ENCODE data around the gene PRPS1. TPM values are rescaled to one million over a fixed set of nuclear protein-coding genes. Genes with fewer than 3 reads are reported as not detected.
"Not testable (repeated sequence)": the region's sequence is repeated elsewhere in the genome, so short reads cannot be mapped to it uniquely, and the experiment has no call there.

PRPS1 gene
- polyA plus RNA-seq, 6 donors from 2014 or later: 49.4 to 74.9 (median 53.8) TPM

DNA sequence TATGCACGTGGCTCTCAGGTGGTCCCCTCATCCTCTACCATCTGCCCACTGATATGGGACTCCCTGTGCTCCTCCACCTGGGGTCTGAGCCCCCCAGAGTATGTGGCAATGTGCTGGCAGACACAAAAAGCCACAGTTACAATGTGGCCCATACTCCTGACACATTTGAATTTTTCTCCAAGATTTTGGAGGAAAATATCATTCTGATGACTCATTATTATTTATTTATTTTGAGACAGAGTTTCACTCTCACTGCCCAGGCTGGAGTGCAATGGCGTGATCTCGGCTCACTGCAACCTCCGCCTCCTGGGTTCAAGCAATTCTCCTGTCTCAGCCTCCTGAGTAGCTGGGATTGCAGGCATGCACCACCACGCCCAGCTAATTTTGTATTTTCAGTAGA is 19.2 kb upstream of the PRPS1 start:
- H3K4me3 Mint-ChIP-seq: peak overlapping the region in 1 of 8 donors; percentile 34
- not testable (repeated sequence) for H3K27ac Mint-ChIP-seq; H3K27me3 Mint-ChIP-seq; H3K36me3 Mint-ChIP-seq; DNase-seq; H3K9me3 Mint-ChIP-seq; H3K4me1 Mint-ChIP-seq; ATAC-seq (ENCODE audit: low read depth in 2 of 2)

DNA sequence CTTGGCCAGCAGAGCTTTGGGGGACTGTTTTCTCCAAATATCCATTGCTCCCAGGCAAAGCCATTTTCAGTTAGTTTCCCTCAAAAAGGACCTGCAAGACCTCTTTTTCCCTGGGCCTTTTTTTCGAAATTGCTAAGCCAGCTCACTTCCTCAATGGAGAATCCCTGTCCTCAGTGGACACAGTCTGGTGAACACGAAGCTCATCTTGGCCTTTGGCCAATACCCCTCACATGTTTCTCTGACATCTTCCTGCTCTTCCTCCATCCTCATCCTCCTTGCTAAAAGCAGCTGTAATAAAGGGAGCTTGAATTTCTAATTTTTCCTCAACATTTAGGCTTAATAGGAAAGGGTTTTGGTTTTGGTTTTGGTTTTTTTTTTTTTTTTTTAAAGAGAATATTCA is 17.6 kb upstream of the PRPS1 start:
- Mint-ChIP-seq H3K9me3 (peaks cover 0 to 2% (median 0%) of the 10 kb centered on the region in 7 donors), H3K4me1 (no peaks in the 10 kb centered on the region), H3K27me3 (peaks cover 0 to 2% (median 0%) of the 10 kb centered on the region in 3 donors), H3K4me3 (no peak overlapping the region), H3K36me3 (no peaks in the 10 kb centered on the region), H3K27ac (no peak overlapping the region)
- ATAC-seq (ENCODE audit: low read depth in 2 of 2) (no peak), DNase-seq (no peak)

DNA sequence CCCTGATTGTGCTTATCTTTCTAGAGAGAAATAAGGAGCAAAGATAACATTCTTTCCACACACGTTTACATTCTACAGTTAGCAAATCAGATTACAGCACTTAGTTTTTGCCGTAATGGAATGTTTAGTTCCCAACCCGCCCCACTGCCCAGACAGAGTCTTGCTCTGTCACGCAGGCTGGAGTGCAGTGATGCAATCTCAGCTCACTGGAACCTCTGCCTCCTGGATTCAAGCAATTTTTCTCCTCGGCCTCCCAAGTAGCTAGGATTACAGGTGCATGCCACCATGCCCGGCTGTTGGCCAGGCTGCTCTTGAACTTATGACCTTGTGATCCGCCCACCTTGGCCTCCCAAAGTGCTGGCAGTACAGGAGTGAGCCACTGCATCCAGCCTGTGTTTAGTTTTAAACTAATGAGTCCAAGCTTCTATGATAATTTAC is 8.4 kb upstream of the PRPS1 start:
- Mint-ChIP-seq H3K4me1 (no peaks in the 10 kb centered on the region), H3K27ac (no peak overlapping the region), H3K4me3 (no peak overlapping the region), H3K36me3 (no peaks in the 10 kb centered on the region), H3K27me3 (peaks cover 3 to 12% (median 5%) of the 10 kb centered on the region in 3 donors), H3K9me3 (peaks cover 0 to 7% (median 2%) of the 10 kb centered on the region in 7 donors)
- no peak for ATAC-seq (ENCODE audit: low read depth in 2 of 2)
- no peak for DNase-seq

DNA sequence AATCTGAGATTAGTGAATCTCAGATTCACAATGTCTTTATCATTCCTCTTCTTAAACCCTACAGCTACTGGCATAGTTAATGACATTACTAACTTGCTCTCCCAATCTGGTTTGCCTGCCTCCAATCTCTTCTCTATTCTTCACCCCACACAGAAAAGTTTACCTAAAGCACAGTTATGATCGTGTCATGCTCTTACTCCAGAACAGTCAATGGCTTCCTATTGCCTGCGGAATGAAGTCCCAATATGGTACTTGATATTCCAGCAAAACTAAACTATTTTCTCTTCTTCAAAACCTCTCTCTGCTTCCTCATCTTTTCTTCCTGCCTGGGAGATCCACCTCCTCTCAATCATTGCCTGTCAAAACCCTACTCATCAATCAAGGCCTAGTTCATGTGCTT is 3.4 kb upstream of the PRPS1 start:
- Mint-ChIP-seq H3K27ac (no peak overlapping the region), H3K9me3 (peaks cover 0 to 7% (median 2%) of the 10 kb centered on the region in 7 donors), H3K36me3 (no peaks in the 10 kb centered on the region), H3K4me1 (peaks cover 5 to 7% (median 6%) of the 10 kb centered on the region in 3 donors), H3K27me3 (peaks cover 0 to 7% (median 3%) of the 10 kb centered on the region in 3 donors), H3K4me3 (no peak overlapping the region)
- DNase-seq: no peak
- no peak for ATAC-seq (ENCODE audit: low read depth in 2 of 2)

DNA sequence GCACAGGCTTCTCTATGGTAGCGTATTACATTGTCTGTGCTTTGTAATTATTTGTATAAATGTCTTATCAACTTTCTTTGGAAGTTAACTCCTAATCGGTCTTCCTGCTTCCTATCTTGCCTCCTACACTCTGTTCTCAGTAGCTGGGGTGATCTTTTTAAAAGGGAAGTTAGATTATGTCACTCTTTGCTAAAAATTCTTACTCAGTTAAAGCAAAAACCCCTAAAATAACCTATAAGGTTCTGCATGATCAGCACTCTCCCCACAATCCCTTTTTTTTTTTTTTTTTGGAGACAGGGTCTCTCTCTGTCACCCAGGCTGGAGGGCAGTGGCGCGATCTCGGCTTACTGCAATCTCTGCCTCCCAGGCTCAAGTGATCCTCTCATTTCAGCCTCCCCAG is 2.6 kb upstream of the PRPS1 start:
- peaks cover 0 to 7% (median 3%) of the 10 kb centered on the region in 3 donors for H3K27me3 Mint-ChIP-seq
- DNase-seq: no peak
- H3K36me3 Mint-ChIP-seq: no peaks in the 10 kb centered on the region
- peak overlapping the region in 1 of 8 donors; percentile 35 for H3K4me3 Mint-ChIP-seq
- ATAC-seq (ENCODE audit: low read depth in 2 of 2): no peak
- H3K4me1 Mint-ChIP-seq: peaks cover 5 to 16% (median 12%) of the 10 kb centered on the region in 3 donors
- H3K27ac Mint-ChIP-seq: no peak overlapping the region
- H3K9me3 Mint-ChIP-seq: peaks cover 0 to 7% (median 2%) of the 10 kb centered on the region in 7 donors

DNA sequence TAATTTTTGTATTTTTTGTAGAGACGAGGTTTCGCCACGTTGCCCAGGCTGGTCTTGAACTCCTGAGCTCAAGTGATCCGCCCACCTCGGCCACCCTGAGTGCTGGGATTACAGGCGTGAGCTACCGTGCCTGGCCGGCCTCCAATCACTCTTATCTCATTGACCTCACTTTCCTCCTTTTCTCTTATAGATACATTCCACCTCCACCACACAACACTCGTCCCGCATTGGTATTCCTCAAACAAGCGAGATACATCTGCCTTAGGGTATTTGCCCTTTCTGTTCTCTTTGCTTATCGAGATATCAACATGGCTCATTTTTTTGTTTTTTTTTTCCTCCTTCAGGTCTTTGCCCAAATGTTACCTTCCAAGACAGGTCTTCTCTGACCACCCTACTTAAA is 1.8 kb upstream of the PRPS1 start:
- peaks cover 0 to 7% (median 2%) of the 10 kb centered on the region in 7 donors for H3K9me3 Mint-ChIP-seq
- ATAC-seq (ENCODE audit: low read depth in 2 of 2) (no peak), DNase-seq (no peak)
- peak overlapping the region in 1 of 8 donors; percentile 61 for H3K4me3 Mint-ChIP-seq
- H3K27ac Mint-ChIP-seq: no peak overlapping the region
- no peaks in the 10 kb centered on the region for H3K36me3 Mint-ChIP-seq
- H3K27me3 Mint-ChIP-seq: peaks cover 0 to 7% (median 3%) of the 10 kb centered on the region in 3 donors
- peaks cover 5 to 17% (median 14%) of the 10 kb centered on the region in 3 donors for H3K4me1 Mint-ChIP-seq

DNA sequence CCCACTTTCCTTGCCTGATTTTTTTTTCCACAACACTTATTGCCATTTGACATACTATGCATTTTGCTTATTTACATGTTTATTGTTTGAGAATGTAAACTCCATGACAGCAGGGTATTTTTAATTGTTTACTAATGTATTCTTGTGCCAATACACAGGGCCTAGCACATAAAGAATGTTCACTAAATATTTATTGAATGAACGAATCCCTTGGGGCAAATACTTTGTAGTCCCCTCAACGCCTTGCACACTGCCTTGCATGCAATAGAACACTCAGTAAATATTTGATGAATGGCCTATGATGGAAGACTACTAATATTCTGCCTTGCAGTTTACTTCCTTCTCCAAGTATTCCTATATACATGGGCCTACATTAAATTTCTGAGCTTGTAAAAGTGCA is 1.4 kb upstream of the PRPS1 start:
- H3K36me3 Mint-ChIP-seq: no peaks in the 10 kb centered on the region
- peaks cover 0 to 3% (median under 1%) of the 10 kb centered on the region in 3 donors for H3K27me3 Mint-ChIP-seq
- DNase-seq (no peak), ATAC-seq (ENCODE audit: low read depth in 2 of 2) (no peak)
- peaks cover 0 to 7% (median 2%) of the 10 kb centered on the region in 7 donors for H3K9me3 Mint-ChIP-seq
- peaks cover 5 to 20% (median 14%) of the 10 kb centered on the region in 3 donors for H3K4me1 Mint-ChIP-seq
- no peak overlapping the region for H3K27ac Mint-ChIP-seq
- peak overlapping the region in 1 of 8 donors; percentile 61 for H3K4me3 Mint-ChIP-seq

DNA sequence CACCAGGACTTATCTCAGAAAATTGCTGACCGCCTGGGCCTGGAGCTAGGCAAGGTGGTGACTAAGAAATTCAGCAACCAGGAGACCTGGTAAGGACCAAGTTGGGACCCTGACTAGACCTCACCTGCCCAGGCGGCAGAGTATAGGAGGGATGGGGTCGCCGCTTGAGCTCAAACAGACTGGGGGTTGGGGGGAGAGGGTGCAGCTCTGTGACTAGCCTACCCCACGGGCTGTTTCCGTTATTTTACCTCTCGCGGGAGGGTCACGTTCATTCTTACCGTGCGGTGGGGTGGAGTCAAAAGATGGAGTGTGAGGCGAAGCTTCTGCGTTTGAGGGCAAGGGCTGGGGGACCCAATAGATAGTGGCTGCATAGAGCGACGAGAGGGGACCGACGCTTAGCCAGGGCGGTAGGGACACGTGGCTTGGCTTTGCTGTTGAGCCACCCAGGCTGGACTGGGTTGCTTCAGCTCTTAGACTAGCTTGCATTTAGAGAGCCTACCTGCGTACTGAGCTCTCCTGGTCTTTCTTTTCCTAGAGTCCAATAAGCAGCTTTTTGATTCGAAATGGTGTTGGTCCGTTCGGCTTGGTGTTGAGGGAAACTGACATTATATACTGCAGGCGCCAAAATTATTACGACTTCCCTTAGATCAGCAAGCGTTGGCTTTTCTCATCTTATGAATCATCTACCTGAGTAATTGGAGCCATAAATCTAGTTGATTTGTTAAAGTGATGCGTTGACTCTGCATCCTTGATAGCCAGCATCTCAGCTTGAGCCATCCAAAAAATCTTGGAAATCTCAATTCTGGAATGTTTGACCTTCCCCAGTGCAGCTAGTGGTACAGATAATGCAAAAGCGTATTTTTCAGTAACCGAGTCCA is 591 bp downstream of the PRPS1 start:
- peaks cover 5 to 33% (median 19%) of the 10 kb centered on the region in 3 donors for H3K4me1 Mint-ChIP-seq
- peak; percentile 52 for DNase-seq
- H3K36me3 Mint-ChIP-seq: no peaks in the 10 kb centered on the region
- H3K27ac Mint-ChIP-seq: peak overlapping the region; percentile 81 to 97 (median 94)
- peaks cover 0 to 2% (median 0%) of the 10 kb centered on the region in 7 donors for H3K9me3 Mint-ChIP-seq
- H3K27me3 Mint-ChIP-seq: no peaks in the 10 kb centered on the region
- peak overlapping the region; percentile 85 to 99 (median 94) for H3K4me3 Mint-ChIP-seq
- peak; percentile 60 to 62 for ATAC-seq (ENCODE audit: low read depth in 2 of 2)

DNA sequence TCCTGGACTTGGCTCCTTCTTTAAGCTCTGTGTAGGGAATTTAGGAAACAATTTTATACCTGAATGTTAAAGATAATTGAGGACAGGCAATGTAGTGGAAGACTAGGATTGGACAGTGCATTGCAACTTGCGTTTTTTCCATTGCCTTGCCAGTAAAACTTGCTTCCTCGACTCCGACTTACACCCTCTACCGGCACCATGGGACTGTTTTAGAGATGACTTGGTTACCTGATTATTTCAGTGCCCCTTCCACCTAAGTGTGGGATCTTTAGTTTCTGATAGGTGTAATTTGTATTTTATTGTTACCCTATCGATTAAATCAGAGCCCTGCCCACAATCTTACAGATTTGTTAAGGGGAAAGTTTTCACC is 1.2 kb downstream of the PRPS1 start:
- no peak for ATAC-seq (ENCODE audit: low read depth in 2 of 2)
- peak overlapping the region in 1 of 6 donors; percentile 81 for H3K27ac Mint-ChIP-seq
- H3K4me3 Mint-ChIP-seq: peak overlapping the region; percentile 85 to 99 (median 94)
- peaks cover 5 to 33% (median 19%) of the 10 kb centered on the region in 3 donors for H3K4me1 Mint-ChIP-seq
- no peaks in the 10 kb centered on the region for H3K36me3 Mint-ChIP-seq
- DNase-seq: no peak
- H3K27me3 Mint-ChIP-seq: no peaks in the 10 kb centered on the region
- peaks cover 0 to 2% (median 0%) of the 10 kb centered on the region in 7 donors for H3K9me3 Mint-ChIP-seq

DNA sequence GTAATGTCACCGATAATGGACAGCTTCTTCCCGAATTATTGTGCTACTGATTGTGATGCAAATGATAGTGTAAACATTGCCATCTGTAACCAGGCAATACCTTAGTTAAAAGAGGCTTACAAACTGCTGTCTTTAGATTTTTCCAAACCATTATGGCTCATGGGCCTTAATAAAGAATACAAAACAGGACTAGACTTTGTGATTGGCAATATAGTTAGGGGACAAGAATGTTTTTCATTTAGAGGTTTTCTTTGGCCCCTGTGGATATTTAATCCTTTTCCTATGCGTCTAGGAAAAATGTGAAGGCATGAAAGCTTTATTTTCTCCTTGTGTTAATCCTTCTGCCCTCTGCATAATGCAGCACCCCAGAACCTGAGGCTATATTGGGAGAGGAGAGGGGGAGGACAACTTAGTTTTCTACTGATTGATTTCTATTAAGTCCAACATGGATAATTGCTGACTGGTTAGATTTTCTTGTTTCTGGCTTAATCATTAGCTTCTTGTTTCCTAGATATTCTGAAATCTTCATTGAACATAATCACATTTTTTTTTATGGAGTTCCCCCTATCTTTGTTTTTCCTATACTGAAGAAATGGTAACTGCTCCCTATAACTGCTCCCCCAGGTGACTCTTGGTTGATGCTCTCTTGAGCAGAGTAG is 1.9 kb downstream of the PRPS1 start:
- Mint-ChIP-seq H3K4me1 (peaks cover 5 to 33% (median 19%) of the 10 kb centered on the region in 3 donors), H3K27ac (peak overlapping the region in 1 of 6 donors; percentile 59), H3K36me3 (no peaks in the 10 kb centered on the region), H3K9me3 (peaks cover 0 to 2% (median 0%) of the 10 kb centered on the region in 7 donors), H3K27me3 (no peaks in the 10 kb centered on the region), H3K4me3 (peak overlapping the region in 6 of 8 donors; percentile 85 to 99 (median 93))
- DNase-seq (no peak), ATAC-seq (ENCODE audit: low read depth in 2 of 2) (no peak)

DNA sequence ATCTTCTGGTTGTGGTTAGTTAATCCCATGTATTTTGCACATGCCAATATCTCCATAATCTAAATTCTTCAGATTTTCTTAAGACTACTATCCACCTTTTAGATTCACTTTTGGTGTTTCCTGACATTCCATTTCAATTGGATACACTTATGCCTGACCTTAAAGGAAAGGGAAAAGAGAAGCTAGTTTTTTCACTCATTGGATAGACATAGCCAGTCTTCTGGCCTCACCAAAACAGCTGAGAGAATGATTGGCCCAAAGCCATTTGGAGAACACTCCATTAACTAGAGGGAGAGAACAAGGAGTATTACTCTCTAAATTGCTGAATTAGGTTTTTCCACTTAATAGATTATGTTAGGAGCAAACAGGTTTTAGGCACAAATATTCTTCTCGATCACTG is 4.0 kb downstream of the PRPS1 start:
- H3K4me1 Mint-ChIP-seq: peaks cover 5 to 35% (median 22%) of the 10 kb centered on the region in 3 donors
- peak overlapping the region in 1 of 8 donors; percentile 9 for H3K4me3 Mint-ChIP-seq
- H3K27me3 Mint-ChIP-seq: no peaks in the 10 kb centered on the region
- no peaks in the 10 kb centered on the region for H3K9me3 Mint-ChIP-seq
- ATAC-seq (ENCODE audit: low read depth in 2 of 2) (no peak), DNase-seq (no peak)
- no peaks in the 10 kb centered on the region for H3K36me3 Mint-ChIP-seq
- no peak overlapping the region for H3K27ac Mint-ChIP-seq

DNA sequence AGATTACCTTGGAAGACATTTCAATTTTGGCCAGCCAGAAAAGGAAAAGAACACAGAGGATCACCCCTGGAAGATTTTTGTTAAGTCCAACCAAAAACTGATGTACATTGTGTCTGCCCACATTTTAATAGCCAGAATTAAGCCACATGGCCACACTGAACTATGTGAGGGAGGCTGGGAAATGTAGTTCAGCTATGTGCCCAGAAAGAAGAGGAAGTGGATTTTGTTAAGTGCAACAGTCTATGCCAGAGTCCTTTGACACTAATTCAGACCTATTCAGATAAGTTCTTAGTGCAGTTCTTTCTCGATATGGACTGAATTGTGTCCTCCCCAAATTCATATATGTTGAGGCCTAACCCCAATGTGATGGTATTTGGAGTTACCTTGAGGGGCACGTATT is 18.4 kb downstream of the PRPS1 start:
- DNase-seq: no peak

DNA sequence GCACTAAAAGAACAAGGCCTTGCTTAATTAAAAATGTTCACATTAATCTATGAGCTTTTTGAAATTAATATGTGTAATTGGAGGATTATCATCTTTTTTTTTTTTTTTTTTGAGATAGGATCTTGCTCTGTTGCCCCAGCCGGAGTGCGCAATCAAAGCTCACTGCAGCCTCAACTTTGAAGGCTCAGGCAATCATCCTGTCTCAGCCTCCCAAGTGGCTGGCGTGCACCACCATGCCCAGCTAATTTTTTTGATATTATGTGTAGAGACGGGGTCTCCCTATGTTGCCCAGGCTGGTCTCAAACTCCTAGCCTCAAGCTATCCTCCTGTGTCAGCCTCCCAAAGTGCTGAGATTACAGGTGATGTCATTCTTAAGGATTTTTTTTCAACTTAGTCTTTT is 20.0 kb downstream of the PRPS1 start:
- no peak for ATAC-seq (ENCODE audit: low read depth in 2 of 2)
- no peaks in the 10 kb centered on the region for H3K27me3 Mint-ChIP-seq
- H3K4me3 Mint-ChIP-seq: peak overlapping the region in 1 of 8 donors; percentile 5
- no peak for DNase-seq
- H3K27ac Mint-ChIP-seq: no peak overlapping the region
- H3K9me3 Mint-ChIP-seq: no peaks in the 10 kb centered on the region
- H3K4me1 Mint-ChIP-seq: peaks cover 0 to 6% (median 0%) of the 10 kb centered on the region in 3 donors
- H3K36me3 Mint-ChIP-seq: no peaks in the 10 kb centered on the region

More for the DNA sequence above, 18.4 kb downstream of the PRPS1 start:
- no peaks in the 10 kb centered on the region for H3K36me3 Mint-ChIP-seq
- H3K27me3 Mint-ChIP-seq: no peaks in the 10 kb centered on the region
- H3K4me3 Mint-ChIP-seq: no peak overlapping the region
- peaks cover 0 to 3% (median 0%) of the 10 kb centered on the region in 3 donors for H3K4me1 Mint-ChIP-seq
- H3K27ac Mint-ChIP-seq: no peak overlapping the region
- no peaks in the 10 kb centered on the region for H3K9me3 Mint-ChIP-seq
- peak; percentile 71 to 73 for ATAC-seq (ENCODE audit: low read depth in 2 of 2)

All from naive B cell (primary cell).